ENCODE measurements around the gene WNT9A.

WNT9A gene

DNA sequence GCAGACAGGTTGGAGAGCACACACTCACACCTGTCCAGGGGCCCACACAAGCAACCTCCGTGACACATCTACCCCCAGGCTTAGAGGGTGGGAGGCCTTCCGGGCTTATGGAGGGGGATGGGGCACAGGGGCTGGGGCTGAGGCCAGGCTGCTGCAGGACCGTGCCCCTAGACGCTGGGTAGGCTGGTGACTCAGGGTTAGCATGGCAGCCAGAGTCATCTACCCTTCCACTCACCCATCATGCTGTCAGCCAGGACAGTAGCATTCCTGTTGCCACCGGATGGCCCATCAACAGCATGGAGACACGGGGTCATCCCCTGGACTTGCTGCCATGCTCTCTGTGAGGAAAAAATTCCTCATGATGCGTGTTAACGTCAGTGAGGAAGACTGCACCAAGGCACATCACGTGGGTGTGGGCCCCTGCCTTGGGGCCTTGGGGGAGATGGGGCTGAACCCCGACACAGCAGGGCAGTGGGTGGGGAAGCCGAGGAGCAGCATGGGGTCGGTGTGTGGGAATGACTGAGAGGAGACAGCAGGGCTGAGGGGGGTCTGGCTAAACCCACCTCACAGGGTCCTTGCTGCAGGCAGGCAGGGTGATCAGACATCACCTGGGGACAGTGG, 52.8 kb downstream of the WNT9A start:
- DNase-seq: no peak

DNA sequence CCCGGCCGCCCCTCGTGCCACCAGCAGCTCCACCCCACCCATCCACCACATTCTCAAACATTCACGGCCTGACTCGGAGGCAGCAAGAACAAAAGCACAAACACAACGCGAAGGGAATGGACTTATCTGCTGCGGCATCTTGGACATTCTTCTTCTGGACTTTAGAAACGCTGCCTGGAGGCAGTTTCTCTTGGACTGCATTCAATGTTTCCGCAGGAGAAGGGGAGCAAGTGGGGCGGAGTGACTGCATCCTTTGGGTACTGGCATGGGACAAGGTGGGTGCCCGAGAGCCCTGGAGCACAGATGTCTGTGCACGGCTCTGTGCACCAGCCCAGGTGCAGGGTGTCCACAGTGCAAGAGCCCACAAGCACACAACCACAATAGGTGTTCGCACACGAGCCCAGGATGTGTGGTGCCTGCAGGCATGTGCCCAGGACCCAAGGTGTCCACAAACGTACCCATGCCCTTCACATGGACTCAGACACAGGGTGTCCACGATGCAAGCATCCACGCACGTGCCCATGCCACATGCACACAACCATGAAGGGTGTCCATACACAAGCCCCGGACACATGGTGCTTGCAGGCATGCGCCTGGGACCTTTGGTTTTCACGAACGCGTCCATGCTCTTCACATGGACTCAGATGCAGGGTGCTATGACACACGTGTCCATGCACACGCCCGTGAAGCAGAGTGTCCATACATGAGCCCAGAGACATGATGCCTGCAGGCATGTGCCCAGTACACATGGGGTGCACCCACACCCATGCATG, 53.6 kb downstream of the WNT9A start:
- DNase-seq: no peak

DNA sequence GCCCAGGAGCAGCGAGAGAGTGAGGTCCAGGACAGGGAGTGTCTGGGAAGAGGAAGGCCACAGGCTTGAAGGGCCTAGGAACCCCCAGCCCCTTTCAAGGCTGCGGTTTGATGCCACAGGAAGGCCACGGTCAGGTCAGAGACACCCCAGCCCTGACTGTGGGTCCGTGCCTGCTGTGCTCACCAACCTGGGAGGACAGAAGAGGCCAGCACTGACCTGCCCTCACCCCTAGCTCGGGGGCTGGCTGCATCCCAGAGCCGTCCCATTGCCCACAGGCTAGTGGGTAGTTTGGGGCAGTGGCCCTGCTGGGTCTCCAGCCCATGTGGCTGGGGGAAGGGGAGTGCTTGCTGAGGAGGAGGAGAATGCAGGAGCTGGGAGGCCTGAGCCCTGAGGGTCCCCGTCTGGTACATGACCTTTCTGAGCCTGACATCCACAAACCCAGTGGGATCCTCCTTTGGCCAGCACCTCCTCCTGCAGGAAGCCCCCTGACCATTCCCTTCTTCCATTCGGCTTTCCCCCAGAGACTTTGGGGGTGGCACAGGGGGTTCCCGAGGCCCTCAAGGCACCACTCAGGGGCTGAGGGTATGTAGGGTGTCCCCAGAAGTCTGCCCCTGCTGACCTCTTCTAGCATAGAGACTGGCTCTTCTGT, 54.3 kb downstream of the WNT9A start:
- DNase-seq: no peak

DNA sequence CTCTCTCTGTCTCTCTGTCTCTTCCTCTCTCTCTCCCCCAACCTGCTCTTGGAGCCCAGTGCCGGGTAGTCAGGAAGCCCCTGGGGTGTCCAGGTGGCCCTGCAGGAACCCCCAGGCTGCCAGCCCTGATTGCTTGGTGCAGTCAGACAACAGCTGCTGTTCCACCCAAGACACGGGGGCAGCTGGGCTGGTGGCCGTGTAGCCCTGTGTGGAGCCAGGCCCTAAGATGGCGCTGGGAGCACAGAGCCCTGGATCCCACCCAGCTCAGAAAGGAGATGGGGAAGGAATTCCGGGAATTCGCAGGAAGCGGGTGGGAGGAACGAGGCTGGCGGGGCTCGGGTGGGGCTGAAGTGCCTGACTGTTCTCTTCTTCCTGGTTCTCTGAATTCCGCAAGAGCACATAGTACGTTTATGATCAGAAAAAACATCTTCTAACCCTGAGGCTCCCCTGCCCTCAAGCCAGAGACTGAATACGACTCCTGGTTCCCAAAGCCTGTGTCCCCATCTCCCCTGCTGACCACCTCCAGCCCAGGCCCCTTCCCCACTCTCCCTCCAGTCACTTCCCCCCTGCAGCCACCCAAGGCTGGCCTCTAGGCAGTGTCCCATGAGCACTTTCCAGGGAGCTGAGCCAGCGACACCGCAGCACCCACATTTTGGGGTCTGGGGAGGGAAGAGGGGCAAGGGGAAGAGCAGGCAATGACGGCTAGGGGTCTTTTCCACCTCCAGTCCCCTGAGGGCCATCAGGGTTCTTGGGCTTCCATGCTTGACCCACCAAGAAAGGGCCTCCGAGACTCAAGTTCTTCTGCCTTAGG, 55.0 kb downstream of the WNT9A start:
- DNase-seq: no peak

DNA sequence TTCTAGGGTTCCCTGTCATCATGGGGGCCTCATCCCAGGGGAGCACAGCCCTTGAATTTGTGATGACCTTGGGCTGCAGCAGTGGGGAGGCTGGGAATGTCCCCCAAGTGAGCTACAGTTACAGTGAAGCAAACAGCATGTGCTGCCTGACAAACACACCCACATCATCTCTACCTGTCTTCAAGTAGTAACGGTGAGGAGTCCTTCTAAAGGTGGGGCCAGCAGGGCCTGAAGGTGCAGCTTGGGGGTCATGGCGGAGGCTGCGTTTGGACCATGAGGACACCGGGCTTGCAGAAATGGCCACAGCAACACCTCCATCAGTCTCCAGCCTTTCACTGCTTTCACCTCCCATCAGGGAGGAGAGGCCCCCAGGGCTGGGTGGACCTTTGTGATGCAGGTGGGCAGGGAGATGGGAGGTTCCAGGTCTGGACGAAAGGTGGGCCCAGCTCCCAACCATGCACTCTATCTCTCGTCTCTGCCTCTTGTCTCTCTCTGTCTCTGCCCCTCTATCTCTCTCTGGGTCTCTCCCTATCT, 55.7 kb downstream of the WNT9A start:
- DNase-seq: no peak

DNA sequence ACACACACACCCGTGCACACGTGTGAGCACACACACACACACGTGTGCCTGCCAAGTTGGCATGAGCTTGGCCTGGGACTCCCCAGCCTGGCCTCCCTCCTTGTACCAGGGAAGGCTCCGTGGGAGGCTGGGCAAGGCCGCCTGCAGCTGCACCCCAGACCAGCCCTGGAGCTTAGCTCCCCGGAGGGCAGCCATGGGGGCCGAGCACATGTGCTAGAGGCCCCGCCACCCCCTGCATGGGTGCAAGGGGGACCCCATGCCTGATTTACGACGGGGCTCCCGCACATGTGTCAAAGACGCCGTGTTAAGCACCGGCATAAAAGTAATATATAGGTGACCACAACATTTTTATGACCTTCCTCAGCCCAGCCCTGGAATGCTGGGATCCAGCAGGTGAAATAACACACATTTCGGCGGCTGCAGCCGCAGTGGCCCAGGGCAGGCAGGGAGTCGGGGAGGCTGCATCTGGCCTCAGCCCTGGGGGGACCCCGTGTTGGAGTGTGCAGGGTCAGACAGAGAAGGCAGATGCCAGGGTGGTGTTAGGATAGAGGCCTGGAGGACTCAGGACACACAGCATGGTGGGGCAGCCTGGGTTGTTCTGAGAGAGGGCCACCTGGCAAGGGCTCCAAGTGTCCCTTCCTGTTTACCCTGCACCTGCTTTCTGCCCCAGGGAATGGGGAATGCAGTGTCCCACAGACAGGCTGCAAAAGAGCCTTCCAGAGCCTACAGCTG, 56.3 kb downstream of the WNT9A start:
- DNase-seq: no peak

DNA sequence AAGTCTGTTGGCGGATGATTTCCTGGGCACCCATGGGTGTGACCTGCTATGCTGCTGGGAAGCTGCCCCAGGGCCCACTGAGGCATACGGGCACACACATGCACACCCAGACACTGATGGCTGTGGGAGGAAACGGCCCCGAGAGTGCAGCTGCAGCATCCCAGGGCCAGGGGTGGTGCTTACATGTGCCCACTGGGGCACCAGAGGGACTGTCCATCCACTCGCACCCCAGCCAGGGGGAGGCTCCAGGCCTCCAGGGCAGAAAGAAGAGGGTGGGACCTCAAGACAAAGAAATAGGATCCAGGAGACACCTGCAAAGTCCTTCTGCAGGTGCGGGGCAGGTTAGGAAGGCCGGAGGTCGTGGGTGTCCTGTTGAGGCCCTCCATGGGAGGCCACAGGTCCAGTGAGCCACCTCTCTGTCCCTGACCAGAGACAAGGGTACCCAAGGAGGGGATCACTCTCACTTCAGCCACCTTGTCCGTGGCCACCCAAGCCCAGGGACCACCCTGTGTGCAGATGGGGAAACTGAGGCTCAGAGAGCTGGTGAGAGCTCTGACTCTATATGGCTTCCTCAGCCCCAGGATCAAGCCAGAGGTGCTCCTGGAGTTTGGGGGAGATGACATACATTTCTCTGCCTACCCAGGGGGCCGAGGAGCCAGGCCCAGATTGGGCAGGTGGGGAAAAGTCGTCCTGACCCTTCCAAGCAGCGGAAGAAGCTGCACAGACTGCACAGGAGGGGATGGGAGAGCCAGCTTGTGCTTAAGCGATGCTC, 57.1 kb downstream of the WNT9A start:
- DNase-seq: no peak

DNA sequence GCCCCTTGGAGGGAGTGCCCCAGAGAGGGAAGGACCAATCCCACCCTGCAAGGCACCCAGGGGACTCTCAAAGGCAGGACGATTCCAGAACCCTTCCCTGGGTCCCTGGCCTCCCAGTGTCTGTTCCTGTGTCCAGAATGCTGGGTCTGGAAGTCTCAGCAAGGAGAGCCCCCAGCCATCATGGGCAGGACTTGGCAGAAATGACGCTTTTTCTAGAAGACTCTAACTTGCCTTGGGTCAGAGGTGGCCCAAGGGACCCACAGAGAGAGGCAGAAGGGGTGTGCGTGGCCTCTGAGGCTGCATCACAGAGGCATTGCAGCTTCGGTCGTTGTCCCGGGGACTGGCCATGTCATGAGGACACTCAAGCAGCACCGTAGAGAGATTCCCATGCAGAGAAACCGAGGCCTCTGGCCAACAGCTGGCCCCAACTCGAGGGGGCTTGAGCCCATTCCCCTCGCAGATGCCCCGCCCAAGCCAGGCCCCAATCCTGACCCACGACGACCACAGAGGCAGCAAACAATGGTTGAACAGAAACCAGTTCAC, 57.8 kb downstream of the WNT9A start:
- no peak for DNase-seq

DNA sequence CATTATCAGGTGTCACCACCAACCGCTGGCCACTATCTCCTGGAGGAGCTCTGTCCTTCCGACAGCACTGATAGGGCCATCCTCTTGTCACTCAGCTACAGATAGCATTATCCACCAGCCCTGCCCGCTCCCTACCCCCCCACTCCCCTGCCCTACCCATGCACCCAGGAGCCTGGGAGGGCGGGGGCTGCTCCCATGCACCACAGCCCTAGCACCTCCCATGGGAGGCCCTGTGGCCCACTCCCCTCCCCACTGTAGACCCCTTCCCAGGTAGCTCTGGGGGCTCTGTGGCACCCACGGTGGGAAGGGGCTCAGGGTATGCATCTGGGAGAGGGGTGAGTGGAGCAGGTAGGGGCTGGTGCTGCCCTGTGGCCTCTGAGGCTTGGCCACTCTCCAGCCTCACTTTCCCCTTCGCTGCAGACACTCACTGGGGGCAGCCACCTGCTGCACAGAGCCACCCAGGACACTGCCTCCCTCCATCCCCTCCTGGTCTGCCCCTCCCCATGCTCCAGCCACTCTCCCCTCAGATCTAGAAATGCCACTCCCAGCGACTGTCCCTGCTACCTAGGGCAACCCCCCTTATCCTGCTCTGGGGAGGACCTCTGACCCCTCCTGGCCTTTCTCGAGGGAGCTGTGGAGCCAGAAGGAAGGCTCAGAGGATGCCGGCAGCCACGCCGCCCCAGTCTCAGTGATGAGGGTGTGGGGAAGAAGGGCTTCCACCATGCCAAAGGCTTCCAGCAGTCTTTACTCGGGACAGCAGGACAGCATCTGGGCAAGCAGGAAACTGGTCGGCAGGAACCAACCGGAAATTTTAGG, 58.5 kb downstream of the WNT9A start:
- DNase-seq: no peak

DNA sequence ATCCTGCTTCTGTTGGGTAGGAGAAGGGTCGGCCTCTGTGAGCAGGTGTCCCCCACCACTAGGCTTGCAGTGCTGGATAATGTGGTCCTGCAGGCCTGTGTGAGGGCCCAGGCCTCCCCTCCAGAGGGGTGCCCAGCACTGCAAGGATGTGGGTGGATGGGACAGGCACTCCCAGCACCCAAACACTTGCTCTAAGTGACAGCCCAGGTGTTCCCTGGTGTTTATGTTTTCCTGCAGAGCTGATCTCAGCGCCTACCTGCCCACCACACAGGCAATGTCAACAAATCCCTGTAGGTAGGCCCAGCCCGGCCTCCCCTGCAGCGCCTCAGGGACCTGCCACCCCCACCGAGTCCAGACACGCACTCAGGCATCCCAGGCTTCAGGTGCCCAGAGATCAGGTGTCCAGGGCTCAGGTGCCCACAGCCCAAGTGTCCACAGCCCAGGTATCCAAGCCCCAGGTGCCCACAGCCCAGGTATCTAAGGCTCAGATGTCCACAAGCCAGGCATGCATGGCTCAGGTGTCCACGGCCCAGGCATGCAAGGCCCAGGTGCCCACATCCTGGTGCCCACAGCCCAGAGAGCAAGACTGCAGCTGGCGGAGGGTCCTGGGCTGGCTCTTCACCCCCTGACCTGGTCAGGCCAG, 59.2 kb downstream of the WNT9A start:
- DNase-seq: no peak

DNA sequence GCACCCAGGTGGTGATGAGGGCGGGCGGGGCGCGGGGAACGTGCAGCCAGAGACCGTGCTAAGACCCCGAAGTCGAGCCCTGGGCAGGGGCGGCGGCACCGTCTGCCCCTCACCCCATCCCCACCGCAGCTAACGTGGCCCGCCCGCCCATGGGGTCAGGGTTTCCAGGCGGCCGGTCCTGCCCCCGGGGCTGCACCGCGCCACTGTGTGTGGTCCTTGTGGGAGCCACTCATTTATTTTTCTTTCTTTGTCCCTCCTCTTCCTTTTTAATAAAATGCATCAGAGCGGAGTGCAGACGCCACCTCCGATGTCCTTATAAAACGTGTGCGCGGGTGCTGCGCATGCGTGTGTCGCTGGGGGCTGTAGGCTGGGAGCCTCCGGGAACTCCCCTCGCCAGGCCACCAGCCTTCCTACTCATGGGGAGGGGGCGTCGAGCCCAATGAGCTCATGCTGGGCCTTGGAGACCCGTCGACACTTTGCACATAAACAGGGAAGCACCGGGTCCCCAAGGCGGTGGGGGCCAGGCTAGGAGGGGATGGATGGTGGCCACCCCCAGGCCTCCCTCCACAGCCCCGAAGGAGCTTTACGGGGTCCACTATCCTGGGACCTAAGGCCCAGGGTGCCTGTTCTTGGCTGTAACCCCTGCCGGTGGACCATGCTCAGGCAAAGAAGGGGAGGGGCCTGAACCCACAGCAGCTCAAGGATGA, 59.9 kb downstream of the WNT9A start:
- no peak for DNase-seq

DNA sequence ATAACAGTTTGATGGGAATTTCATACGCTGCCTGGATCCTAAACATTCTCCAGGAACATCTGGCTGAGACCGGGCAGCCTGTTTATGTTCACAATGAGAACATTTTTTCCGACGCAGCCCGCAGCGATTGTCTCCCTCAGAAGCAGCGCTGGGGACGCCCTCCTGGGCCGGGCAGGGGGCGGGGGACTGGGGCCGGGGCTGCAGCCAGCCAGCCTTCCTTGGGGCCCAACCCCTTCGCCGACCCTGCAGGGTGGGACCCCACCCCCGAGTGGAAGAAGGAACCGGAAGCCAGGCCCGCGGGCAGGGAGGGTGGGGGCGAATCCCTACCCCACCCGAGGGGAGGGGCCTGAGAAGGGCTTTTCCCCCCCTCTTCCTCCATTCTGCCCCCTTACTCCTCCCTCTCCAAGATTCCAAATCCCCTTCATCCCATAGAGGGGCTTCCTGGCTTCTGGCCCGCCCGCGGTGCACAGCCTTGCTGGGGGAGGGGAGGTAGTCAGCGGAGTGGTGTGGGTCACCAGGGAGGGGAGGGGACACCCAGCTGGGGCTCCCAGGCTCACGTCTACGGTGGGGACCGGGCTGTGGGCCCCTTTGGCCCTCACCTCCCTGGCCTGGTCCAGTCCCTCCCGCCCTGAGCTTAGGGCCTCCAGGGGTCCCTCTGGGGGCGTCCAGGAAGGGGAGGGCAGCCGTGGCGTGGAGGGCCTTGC, 60.6 kb downstream of the WNT9A start:
- no peak for DNase-seq

DNA sequence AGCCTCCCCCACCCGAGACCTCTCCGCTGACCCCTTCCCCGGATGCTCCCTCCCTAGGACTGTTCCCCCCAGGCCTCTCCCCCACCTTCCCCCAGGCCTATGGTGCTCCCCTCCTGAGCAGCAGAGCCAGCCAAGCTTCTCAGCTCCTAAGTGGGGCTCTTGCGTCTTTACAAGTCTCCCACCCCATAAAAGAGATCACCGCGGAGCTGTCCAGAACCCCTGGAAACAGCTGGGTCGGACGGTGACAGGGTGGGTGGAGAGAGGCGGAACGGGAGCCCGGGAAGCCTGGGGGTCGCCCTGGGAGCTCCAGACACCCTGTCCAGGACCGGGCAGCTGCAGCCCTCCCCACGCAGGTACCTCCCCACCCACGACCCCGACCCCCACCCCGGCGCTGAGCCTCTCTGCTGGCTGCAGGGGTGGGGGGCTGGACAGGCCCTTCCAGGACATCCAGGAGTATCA, 61.2 kb downstream of the WNT9A start:
- no peak for DNase-seq

DNA sequence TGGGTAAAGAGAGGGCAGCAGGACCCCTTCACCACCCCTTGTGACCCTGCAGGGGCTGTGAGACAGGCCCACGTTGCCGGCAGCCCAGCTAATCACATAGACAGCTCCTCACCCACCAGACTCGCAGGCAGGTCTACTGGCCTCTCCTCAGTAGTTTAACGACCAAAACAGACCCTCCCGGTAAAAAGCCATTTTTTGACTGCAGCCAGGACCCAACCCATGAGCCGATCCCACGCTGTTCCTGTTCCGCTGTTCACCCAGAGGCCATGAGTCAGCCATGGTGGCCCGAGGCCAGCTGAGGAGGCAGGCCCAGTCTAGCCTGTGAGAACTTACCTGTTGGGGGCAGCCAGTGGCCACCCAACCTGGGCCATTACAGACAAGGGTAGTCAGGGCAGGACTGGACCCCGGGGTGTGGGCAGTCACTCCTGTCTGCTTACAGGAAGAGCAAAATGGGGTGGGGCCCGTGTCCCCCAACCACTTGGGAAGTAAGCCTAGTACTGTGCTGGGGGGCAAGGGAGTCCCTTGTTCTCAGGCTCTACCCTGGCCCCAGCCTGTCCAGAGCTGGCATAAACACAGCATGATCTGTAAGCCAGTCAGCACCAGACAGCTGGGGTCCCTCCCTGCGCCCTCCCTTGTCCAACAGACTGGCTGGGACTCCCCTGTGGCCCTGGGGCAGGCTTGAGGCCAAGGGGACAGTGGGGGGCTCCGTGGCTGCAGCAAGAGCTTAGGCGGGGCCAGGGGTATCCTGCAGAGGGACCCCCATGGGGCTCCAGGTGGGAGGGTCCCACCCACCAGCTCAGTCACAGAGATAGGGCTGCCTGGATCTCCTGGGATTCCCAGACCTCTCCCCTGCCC, 61.9 kb downstream of the WNT9A start:
- DNase-seq: no peak

DNA sequence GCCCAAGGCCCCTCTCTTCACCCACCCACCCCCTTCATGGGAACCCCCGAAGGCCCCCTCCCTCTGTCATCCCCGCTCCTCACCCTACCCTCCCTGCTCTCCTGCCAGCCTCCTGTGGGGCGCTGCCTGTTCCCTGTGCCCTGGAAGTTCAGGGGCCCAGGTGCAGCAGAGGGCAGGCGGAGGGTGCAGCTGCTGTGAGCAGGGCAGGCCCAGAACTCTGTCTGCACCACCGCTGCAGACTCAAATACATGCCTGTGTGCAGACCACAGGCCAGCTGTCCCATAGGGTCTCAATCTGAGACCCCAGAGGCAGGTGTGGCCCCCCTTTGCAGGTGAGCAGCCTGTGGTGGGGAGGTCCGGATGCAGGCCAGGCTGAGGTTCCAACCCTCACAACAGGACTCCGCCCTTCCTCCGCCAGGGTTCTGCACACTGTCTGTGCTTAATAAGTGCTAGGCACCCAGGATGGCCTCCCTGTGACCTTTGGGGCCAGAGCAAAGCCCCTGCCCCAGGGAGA, 62.5 kb downstream of the WNT9A start:
- DNase-seq: no peak

DNA sequence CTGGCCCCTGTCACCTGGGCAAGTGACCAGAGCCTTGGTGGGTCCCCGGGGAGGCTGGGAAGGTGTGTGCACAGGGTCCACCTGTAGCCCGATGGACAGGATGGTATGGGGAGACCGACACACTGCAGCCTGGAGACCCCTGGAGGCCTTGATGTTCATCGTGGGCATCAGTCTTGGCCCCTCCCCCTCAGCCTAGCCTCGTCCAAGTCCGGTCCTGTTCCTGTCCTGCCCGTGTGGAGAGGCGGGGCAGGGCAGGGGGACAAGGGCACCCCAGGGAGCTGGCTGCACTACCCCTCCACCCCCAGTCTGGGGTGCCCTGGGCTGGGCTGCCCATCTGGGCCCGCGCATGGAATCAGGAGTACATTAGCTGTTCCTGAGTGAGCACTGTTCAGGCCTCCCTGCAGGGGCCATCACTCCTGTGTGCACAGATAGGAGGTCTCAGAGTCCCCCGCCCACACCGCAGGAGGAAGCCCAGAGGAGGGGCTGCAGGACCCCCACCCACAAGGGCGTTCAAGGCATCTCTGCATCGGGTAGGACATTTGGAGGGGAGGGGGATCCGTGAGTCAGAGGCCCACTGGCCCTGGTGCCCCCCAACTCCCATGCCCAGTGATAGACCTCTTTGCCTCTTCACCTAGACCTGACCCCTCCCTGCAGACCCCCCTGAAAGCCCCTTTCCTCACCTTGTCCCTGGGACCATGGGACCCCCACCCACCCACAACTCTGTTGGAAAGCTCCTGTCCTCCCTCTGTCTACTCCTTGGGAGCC, 63.2 kb downstream of the WNT9A start:
- DNase-seq: no peak

Data from AML-193 (cell line).